ENCODE results near the gene CCDC82.

The CCDC82 gene

GRCh38 chr11:96306933-96307775, 82.6 kb downstream of the CCDC82 start:
- DNase-seq (ENCODE audit: low read depth in 2 of 2), result no peak

DNA sequence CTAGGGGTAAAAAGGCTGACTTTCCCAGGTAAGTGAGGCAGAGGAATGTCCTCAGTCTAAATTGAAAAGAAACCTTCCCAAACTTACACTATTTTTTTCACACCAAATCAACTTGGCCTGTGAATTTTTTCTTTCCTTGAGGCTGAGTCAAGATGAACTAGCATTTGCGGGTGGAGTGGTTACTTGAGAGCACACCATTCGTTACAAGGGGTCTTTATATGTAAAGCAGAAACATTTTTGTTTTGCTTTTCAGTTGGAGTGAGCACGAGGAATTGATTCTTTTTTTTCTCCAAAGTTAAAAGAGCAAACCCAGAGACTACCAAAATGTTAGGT, 83.1 kb downstream of the CCDC82 start:
- DNase-seq (ENCODE audit: low read depth in 2 of 2), result no peak

GRCh38 chr11:96306071-96306470, 83.6 kb downstream of the CCDC82 start:
- DNase-seq (ENCODE audit: low read depth in 2 of 2), result no peak

- DNase-seq (ENCODE audit: low read depth in 2 of 2), result no peak
These were observed 85.7 kb downstream of the CCDC82 start for GRCh38 chr11:96303980-96304379.

DNA sequence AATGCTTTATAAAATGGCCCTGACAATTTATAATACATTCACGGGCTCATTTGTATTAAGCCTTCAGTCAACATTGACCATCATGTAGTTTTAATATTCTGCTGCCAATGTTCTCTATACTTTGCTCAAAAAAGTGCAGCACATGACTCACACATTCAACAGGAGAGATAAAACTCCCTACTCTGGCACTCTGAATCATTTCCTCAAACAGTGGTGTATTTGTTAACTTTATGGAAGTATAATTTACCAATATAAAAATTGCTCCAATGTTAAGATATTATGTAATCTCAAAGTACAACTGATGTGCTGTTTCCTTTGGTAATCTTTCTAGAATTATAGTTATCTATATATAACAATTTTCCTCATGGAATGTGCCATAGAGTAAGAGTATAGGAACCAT, 86.6 kb downstream of the CCDC82 start:
- DNase-seq (ENCODE audit: low read depth in 2 of 2), result no peak

Data from stimulated activated CD4-positive, alpha-beta T cell treated with anti-CD3 and anti-CD28 coated beads, Interleukin-1b, Interleukin-23, amount 100 ng/mL, for 1 hour (primary cell).